ENCODE results near the gene SLC25A19. TPM values are rescaled to one million over a fixed set of nuclear protein-coding genes. Genes with fewer than 3 reads are reported as not detected.

The SLC25A19 gene
- total and polyA plus RNA-seq, 2 experiments from 2014 or later = 17.9 to 22.4 TPM

GRCh38 chr17:75273977-75274708 is 15.1 kb downstream of the SLC25A19 start:
- DNase-seq (ENCODE audit: low spot score) = no peak

More at GRCh38 chr17:75273977-75274708, 15.1 kb downstream of the SLC25A19 start:
- H3K4me1 Mint-ChIP-seq = peaks cover 10% of the 10 kb centered on the region
- H3K27me3 Mint-ChIP-seq (ENCODE audit: insufficient read depth, low read depth, poor library complexity) = peaks cover 12% of the 10 kb centered on the region
- Histone ChIP-seq H3K4me2 (no peak overlapping the region), H3K4me1 (ENCODE audit: insufficient read depth) (0 out of 2 replicates have a peak, but pooled peaks cover under 1% of the 10 kb centered on the region), H3K27me3 (ENCODE audit: insufficient read depth) (no peaks in the 10 kb centered on the region), H3K79me2 (replicated peaks; ENCODE audit: insufficient read depth) (no peaks in the 10 kb centered on the region), H2AFZ (no peak overlapping the region), H3K9me2 (ENCODE audit: insufficient read depth) (no peaks in the 10 kb centered on the region), H3K27ac (ENCODE audit: low read depth) (no peak overlapping the region), H3K36me3 (ENCODE audit: insufficient read depth) (no peaks in the 10 kb centered on the region), H3F3A (replicated peaks; ENCODE audit: low read depth) (peaks cover 20% of the 10 kb centered on the region), H3K4me3 (no peak overlapping the region), H4K20me1 (replicated peaks; ENCODE audit: insufficient read depth) (no peaks in the 10 kb centered on the region)
- no peak overlapping the region for H3K27ac Mint-ChIP-seq
- no peaks in the 10 kb centered on the region for H3K9me3 Mint-ChIP-seq
- H3K4me3 Mint-ChIP-seq = no peak overlapping the region; the same call in 2 of the 3 replicates
- TF ChIP-seq ZNF331 (CRISPR knock-in tag; IDR thresholded peaks at IDR 0.05; ENCODE audit: low read depth) (no peak), REST (IDR thresholded peaks at IDR 0.05; ENCODE audit: unreplicated experiment) (no peak), ETS1 (IDR thresholded peaks at IDR 0.05) (no peak), CTCF (conservative IDR thresholded peaks at IDR 0.05; ENCODE audit: low read depth in 2 of 2) (no peak), JUNB (IDR thresholded peaks at IDR 0.05; ENCODE audit: unreplicated experiment) (no peak), STAT1 (IDR thresholded peaks at IDR 0.05; ENCODE audit: unreplicated experiment) (no peak)
- peaks cover 14% of the 10 kb centered on the region for H3K36me3 Mint-ChIP-seq (ENCODE audit: low read depth)
- no peak for ATAC-seq

Data from GM23338 (cell line).